GM10266 (cell line): ENCODE measurements around the gene CCSER1.

Source experiments
- DNase-seq: peaks from one replicate; pipeline ENCODE4 v3.0.0; 2012; ENCODE audit errors: extremely low spot score
- TF ChIP-seq, protein P1 (sequence below): IDR thresholded peaks from 2 replicates; pipeline ENCODE4 v1.5.1; 2012; ENCODE audit warnings: mild to moderate bottlenecking, low read depth; ENCODE audit not compliant: control insufficient read depth, insufficient read depth; ENCODE audit errors: missing control alignments

Gene CCSER1

DNA sequence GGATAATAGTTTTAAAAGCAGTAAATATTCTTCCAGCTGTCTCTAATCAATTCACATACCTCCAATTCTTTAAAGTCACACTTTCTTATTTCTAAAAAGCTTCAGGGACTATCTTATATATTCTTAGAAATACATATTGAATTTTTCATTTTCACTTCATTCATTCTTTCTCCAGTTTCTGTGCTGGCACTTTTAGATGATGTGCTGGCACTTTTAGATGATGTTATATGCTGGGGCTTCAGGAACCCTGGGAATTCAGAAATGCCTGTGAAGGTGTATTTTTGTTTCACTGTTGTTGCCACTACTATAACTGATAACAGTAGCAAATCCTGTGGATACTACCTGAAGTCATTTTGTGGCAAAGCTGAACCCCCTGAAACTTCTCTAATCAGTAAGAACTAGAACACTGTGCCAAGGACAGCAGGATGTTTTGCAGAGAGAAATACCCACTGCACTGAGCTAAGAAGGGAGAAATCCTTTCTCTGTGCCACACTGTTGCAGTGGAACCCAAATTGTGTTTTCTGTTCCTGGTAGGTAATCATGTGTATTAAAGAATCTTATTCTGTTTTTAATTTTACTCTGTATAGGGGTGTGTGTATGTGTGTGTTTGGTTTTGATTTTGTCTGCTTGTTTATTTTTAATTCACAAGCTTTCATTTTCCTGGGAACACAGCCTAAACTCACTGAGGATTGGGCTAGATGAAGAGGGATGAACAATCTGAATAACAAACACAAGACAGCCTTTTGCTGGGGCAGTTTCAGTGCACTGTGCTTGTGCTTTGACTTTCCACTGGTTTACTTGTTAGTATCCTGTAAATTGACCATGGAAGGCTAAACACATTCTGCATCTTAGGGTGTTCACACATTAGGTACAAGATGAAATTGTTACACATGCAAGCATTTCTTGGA, 898.3 kb downstream of the CCSER1 start:
- DNase-seq: no peak
- TF ChIP-seq, protein P1, sequence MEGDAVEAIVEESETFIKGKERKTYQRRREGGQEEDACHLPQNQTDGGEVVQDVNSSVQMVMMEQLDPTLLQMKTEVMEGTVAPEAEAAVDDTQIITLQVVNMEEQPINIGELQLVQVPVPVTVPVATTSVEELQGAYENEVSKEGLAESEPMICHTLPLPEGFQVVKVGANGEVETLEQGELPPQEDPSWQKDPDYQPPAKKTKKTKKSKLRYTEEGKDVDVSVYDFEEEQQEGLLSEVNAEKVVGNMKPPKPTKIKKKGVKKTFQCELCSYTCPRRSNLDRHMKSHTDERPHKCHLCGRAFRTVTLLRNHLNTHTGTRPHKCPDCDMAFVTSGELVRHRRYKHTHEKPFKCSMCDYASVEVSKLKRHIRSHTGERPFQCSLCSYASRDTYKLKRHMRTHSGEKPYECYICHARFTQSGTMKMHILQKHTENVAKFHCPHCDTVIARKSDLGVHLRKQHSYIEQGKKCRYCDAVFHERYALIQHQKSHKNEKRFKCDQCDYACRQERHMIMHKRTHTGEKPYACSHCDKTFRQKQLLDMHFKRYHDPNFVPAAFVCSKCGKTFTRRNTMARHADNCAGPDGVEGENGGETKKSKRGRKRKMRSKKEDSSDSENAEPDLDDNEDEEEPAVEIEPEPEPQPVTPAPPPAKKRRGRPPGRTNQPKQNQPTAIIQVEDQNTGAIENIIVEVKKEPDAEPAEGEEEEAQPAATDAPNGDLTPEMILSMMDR: no peak

DNA sequence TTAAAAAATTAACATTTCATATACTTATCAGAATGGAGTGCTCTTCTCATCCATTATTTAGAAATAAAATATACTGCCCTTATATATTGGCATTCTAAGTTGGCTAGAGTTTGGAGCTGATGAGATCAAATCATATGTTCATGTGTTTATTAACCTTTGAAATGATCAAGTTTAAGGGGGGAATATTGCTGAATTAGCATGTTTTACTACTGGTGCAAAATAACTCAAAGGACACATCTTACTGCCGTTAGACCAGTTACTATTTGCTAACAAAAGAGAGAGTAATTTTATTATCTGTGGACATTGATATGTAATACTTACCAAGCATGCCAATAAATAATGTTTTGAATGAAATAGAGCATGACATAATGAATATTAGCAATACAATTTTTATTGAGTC, 901.0 kb downstream of the CCSER1 start:
- DNase-seq: no peak
- TF ChIP-seq, protein P1: no peak

DNA sequence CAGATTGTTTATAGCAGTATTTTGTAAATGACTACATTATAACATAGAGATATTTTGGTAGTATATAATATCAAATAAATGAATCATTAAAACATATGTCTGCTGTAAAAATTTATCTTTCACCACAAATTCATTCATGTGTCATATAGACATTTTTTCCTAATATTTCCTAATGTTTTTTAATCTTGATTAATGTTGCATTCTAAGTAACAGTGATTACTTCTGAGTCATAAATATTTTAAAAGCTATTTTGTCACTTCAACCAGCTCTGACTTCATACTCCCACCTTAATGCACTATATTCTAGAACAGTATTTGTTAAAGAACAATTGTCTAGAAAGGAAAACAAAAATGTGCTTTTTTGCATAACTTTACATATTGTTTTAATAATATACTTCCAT, 904.6 kb downstream of the CCSER1 start:
- no peak for DNase-seq
- TF ChIP-seq, protein P1: no peak

DNA sequence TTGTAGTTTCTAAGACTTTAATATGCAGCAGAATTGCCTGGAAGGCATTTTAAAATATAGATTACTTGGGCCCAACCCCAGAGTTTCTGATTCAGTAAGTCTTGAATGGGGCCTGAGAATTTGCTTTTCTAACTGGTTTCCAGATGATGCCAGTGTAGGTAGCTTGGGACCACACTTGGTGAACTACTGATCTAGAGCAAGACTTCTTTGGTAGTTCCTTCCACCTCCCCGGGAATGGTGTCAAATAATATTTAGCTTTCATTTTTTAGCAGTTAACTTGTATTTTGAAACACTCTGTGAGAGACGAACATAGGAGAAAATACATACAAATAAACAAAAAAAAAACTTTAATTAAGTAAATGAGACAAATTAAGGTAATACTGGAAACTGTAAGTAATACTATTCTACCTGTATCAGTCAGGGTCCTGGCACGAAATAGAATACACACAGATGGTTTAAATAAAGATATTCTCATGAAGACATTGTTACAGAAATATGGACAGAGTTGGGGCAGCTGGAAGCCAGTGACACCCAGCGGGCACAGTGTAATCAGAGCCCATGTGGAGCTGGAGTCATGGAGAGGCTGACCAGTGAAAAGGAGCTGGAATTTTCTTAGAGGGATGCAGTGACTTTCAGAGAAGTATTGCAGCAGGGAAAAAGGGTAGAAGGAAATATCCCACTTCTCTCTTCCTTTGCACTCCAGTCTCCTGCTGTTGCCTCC, 905.7 kb downstream of the CCSER1 start:
- TF ChIP-seq, protein P1: no peak
- no peak for DNase-seq

DNA sequence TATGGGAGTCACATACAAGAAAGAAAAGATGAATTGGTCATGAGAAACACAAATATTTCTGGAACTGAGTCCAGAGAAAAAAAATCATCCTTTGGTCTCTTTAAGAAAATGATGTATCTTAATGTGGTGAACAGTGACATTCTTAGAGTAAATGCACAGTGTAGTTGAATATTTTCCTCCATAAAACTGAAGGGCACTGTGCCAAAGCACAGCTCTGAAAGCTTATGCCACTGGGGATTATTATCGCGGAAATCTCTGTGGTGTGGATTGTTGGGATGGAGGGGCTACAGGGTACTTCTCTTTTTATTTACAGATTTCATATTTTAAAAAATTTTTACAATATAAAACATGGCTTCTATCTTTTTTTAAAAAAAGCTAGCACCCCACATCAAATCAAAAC, 908.1 kb downstream of the CCSER1 start:
- no peak for DNase-seq
- TF ChIP-seq, protein P1: no peak

DNA sequence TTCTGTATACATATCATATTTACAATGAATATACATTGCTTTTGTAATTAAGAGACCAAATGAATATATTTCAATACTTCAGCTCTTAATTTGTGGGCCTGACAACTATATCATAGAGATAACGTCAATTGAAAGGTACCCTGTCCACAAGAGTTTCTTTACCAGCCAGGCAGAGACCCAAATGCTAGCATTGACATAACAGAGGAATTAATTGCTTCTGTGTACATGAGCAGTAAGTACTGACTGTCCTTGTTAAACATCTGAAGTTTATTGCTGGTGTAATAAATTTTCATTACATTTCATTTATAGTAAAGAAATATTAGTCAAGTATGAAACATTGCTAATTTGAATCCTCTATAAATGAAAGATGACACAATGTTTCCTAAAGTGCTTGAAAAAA, 910.8 kb downstream of the CCSER1 start:
- DNase-seq: no peak
- TF ChIP-seq, protein P1: no peak

DNA sequence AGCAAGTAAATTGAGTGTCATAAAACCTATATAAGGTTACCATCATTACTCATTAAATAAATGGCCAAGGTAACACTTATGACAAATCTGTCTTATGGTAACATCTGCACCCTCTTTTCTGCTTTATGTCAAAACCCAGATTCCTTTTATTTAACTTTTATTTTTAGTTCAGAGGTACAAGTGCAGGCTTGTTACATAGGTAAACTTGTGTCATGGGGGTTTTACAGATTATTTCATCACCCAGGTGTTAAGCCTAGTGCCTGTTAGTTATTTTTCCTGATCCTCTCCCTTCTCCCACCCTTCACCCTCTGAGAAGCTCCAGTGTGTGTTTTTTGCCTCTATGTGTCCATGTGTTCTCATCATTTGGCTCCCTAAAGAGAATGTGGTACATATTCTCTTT, 930.7 kb downstream of the CCSER1 start:
- TF ChIP-seq, protein P1: no peak
- no peak for DNase-seq
